Measurements from ENCODE around the gene TRAPPC8. TPM values are rescaled to one million over a fixed set of nuclear protein-coding genes. Genes with fewer than 3 reads are reported as not detected.

TRAPPC8 gene
- polyA plus RNA-seq, 1 donor from 2014 or later, result 57.8 TPM

DNA sequence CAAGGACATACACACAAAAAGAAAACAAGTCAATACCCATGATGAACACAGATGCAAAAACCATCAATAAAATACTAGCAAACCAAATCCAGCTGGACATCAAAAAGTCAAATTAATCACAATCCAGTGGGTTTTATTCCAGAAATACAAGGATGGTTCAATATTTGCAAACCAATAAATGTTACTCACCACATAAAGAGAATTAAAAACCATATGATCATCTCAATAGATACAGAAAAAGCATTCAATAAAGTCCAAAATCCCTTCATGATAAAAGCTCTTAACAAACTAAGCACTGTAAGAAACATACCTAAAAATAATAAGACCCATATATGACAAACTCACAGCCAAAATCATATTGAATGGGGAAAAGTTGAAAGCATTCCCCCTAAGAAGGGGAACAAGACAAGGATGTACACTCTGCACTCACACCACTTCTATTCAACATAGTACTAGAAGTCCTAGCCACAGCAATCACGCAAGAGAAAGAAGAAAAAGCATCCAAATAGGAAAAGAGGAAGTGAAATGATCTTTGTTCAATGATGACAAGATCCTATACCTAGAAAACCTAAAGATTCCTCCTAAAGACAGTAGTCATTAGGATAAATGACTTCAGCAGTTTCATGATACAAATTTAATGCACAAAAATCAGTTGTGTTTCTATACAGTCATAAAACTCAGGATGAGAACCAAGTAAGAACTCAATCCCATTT, 62.6 kb downstream of the TRAPPC8 start:
- Histone ChIP-seq H4K20me1 (ENCODE audit: insufficient read depth) (no peaks in the 10 kb centered on the region), H3K4me2 (ENCODE audit: low read length) (no peak overlapping the region), H3K9me2 (ENCODE audit: insufficient read depth, low read length) (no peaks in the 10 kb centered on the region), H3K27me3 (ENCODE audit: insufficient read depth, low read depth, low read length) (no peaks in the 10 kb centered on the region), H3K4me3 (ENCODE audit: low read length) (no peak overlapping the region), H2AFZ (ENCODE audit: low read depth, low read length) (no peak overlapping the region), H3K9me3 (ENCODE audit: low read length) (no peaks in the 10 kb centered on the region), H3K27ac (ENCODE audit: low read length) (no peak overlapping the region), H3K36me3 (ENCODE audit: insufficient read depth, low read length) (peaks cover 12% of the 10 kb centered on the region), H3K79me2 (replicated peaks; ENCODE audit: insufficient read depth, low read length) (no peaks in the 10 kb centered on the region), H3K9ac (ENCODE audit: low read length) (no peak overlapping the region), H3F3A (ENCODE audit: insufficient read depth, low read length, poor library complexity, severe bottlenecking) (no peaks in the 10 kb centered on the region)
- no peak for TF ChIP-seq POLR2AphosphoS5 (IDR thresholded peaks at IDR 0.05)
- TF ChIP-seq, protein P1, sequence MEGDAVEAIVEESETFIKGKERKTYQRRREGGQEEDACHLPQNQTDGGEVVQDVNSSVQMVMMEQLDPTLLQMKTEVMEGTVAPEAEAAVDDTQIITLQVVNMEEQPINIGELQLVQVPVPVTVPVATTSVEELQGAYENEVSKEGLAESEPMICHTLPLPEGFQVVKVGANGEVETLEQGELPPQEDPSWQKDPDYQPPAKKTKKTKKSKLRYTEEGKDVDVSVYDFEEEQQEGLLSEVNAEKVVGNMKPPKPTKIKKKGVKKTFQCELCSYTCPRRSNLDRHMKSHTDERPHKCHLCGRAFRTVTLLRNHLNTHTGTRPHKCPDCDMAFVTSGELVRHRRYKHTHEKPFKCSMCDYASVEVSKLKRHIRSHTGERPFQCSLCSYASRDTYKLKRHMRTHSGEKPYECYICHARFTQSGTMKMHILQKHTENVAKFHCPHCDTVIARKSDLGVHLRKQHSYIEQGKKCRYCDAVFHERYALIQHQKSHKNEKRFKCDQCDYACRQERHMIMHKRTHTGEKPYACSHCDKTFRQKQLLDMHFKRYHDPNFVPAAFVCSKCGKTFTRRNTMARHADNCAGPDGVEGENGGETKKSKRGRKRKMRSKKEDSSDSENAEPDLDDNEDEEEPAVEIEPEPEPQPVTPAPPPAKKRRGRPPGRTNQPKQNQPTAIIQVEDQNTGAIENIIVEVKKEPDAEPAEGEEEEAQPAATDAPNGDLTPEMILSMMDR (IDR thresholded peaks at IDR 0.05; ENCODE audit: poor library complexity, severe bottlenecking), result no peak
- TF ChIP-seq TAF1 (IDR thresholded peaks at IDR 0.05; ENCODE audit: low read depth), result no peak
- TF ChIP-seq EZH2 (IDR thresholded peaks at IDR 0.05; ENCODE audit: borderline replicate concordance, insufficient read depth, low read length, poor library complexity, severe bottlenecking), result no peak
- TF ChIP-seq RAD21 (conservative IDR thresholded peaks at IDR 0.05), result no peak
- TF ChIP-seq SMC3 (conservative IDR thresholded peaks at IDR 0.05; ENCODE audit: poor library complexity), result no peak
- no peak for TF ChIP-seq EP300 (conservative IDR thresholded peaks at IDR 0.05; ENCODE audit: poor library complexity, severe bottlenecking)

DNA sequence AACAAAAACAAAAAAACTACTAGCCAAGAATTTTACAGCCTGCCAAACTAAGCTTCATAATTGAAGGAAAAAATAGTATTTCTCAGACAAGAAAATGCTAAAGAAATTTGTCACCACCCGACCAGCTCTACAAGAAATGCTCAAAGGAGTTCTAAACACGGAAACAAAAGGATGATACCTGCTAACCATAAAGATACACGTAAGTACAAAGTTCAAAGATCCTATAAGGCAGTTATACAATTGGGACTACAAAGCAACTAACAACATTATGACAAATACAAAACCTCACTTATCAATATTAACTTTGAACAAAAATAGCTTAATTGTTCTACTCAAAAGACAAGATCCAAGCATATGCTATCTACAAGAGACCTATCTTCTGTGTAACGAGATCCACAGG, 64.6 kb downstream of the TRAPPC8 start:
- Histone ChIP-seq H3K4me2 (ENCODE audit: low read length) (no peak overlapping the region), H3F3A (ENCODE audit: insufficient read depth, low read length, poor library complexity, severe bottlenecking) (no peaks in the 10 kb centered on the region), H3K27ac (ENCODE audit: low read length) (no peak overlapping the region), H4K20me1 (ENCODE audit: insufficient read depth) (no peaks in the 10 kb centered on the region), H3K36me3 (ENCODE audit: insufficient read depth, low read length) (peaks cover 13% of the 10 kb centered on the region), H2AFZ (ENCODE audit: low read depth, low read length) (no peak overlapping the region), H3K9ac (ENCODE audit: low read length) (no peak overlapping the region), H3K4me3 (ENCODE audit: low read length) (no peak overlapping the region), H3K79me2 (replicated peaks; ENCODE audit: insufficient read depth, low read length) (no peaks in the 10 kb centered on the region), H3K27me3 (ENCODE audit: insufficient read depth, low read depth, low read length) (no peaks in the 10 kb centered on the region), H3K9me2 (ENCODE audit: insufficient read depth, low read length) (no peaks in the 10 kb centered on the region), H3K9me3 (ENCODE audit: low read length) (no peaks in the 10 kb centered on the region)
- TF ChIP-seq TAF1 (IDR thresholded peaks at IDR 0.05; ENCODE audit: low read depth) (no peak), SMC3 (conservative IDR thresholded peaks at IDR 0.05; ENCODE audit: poor library complexity) (no peak), EZH2 (IDR thresholded peaks at IDR 0.05; ENCODE audit: borderline replicate concordance, insufficient read depth, low read length, poor library complexity, severe bottlenecking) (no peak), REST (IDR thresholded peaks at IDR 0.05; ENCODE audit: borderline replicate concordance) (no peak), EP300 (conservative IDR thresholded peaks at IDR 0.05; ENCODE audit: poor library complexity, severe bottlenecking) (no peak), POLR2AphosphoS5 (IDR thresholded peaks at IDR 0.05) (no peak)
- TF ChIP-seq, protein P1 (IDR thresholded peaks at IDR 0.05; ENCODE audit: poor library complexity, severe bottlenecking), result no peak

All from neural cell (in vitro differentiated cells).